ENCODE measurements around the gene HDAC5.

DNA sequence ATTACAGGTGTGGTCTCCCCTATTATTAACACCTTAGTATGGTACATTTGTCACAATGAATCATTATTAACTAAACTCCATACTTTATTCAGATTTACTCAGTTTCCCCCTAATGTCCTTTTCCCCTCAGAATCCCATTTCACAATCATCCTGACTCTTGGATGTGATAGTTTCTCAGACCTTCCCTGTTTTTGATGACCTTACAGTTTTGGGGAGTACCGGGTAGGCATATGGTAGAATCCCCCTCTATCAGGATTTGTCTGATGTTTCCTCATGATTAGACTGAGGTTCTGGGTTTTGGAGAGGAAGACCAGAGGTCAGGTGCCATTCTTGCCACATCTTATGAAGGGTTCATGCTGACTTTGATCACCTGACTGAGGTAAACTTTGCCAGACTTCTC lies 41.0 kb upstream of the HDAC5 start:
- no peak for TF ChIP-seq POLR2A (IDR thresholded peaks at IDR 0.05)
- TF ChIP-seq CTCF (IDR thresholded peaks at IDR 0.05) = no peak
- TF ChIP-seq EP300 (IDR thresholded peaks at IDR 0.05) = no peak
